Prostate gland (tissue), 2 donors: ENCODE measurements around the gene NSD2. TPM values are rescaled to one million over a fixed set of nuclear protein-coding genes. Genes with fewer than 3 reads are reported as not detected.

Source experiments
- DNase-seq: peaks from one replicate; pipeline ENCODE4 v3.0.0-alpha.2; 2019; ENCODE audit warnings: low spot score
- H3K27ac ChIP-seq, 2 donors: fragments of 200-600 bp; sonication (generic); 2 replicates each; pipeline ENCODE4 v1.5.1; 2017 to 2019
- H3K27me3 ChIP-seq: fragments of 200-600 bp; sonication (generic); replicated peaks from 2 replicates; pipeline ENCODE4 v1.5.1; 2019; ENCODE audit not compliant: insufficient read depth
- H3K36me3 ChIP-seq, 2 donors: fragments of 200-600 bp; sonication (generic); 1 replicate in 1 of 2; 2 replicates in 1 of 2; pipeline versions ENCODE4 v1.5.1 to v1.8.1; 2017 to 2019
- H3K4me1 ChIP-seq: fragments of 200-600 bp; sonication (generic); replicated peaks from 2 replicates; pipeline ENCODE4 v1.5.1; 2019
- H3K4me3 ChIP-seq, 2 donors: fragments of 200-600 bp; sonication (generic); 2 replicates each; pipeline ENCODE4 v1.5.1; 2017 to 2019
- H3K9me3 ChIP-seq: fragments of 200-600 bp; sonication (generic); 2 replicates; pipeline ENCODE4 v1.5.1; 2017
- POLR2A ChIP-seq: fragments of 450-650 bp; IDR thresholded peaks from one replicate; pipeline ENCODE4 v1.6.1; 2016; ENCODE audit warnings: antibody characterized with exemption, mild to moderate bottlenecking
- POLR2AphosphoS5 ChIP-seq: sonication (generic); formaldehyde crosslinking; IDR thresholded peaks from one replicate; pipeline ENCODE4 v1.6.1; 2017; ENCODE audit warnings: antibody characterized with exemption
- WGBS: methylation state at CpG from one replicate; pipeline ENCODE4 v1.1.5; 2018; 5-methylcytosine and 5-hydroxymethylcytosine counted together
- intact Hi-C: fragments of 100-400 bp; cut with DNase I; formaldehyde crosslinking; loops from one replicate; pipeline ENCODE4 v1.14.2; 2022
- total RNA-seq, 2 donors: library from RNA; depleted of rRNA; stranded (reverse); fragments of >200 nt; gene quantifications; one replicate each; pipeline ENCODE4 v1.1.0, GENCODE V29; 2016
- TF ChIP-seq, protein P1 (sequence below), 4 experiments: fragments of 200-600 bp in 2 of 4; fragments of 450-650 bp in 2 of 4; sonication (generic) in 2 of 4; IDR thresholded peaks; 1 replicate in 3 of 4; 2 replicates in 1 of 4; pipeline ENCODE4 v1.5.1; 2016 to 2019; ENCODE audit warnings: antibody characterized with exemption in 4 of 4, mild to moderate bottlenecking in 2 of 4, moderate library complexity in 2 of 4

The NSD2 gene
- total RNA-seq, 2 donors from 2014 or later, result 18.0 to 75.0 TPM

DNA sequence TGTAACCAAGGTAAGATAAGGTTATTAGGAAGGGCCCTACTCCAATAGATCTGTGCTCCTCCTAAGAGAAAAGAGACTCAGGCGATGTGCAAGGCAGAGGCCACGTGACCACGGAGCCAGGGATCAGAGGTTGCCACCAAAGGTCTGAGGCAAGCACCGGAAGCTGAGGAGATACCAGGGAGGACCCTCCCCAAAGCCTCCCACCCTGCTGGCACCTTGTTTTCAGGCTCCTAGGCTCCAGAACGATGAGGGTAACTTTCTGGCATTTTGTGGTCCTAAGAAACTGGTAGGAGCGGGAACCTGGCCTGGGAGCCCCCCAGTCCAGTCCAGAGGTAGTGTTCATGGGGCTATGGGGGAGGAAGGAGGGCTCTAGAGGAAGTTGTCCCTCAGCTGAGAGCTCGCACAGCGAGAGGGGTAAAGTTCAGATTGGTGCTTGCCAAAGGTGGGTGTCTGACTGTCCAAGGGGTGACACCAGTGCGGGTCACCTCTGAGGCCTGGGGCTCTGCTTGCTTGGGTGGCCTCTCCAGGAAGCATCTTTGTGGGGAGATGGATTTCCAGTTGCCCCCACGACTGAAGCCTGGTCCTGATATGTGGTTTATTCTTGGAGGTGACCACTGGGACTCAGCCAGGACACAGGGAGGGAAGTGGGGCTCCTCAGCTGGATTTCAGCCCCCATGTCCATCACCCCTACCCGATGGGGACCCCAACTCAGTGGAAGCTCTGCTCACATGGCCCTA lies 7.7 kb upstream of the NSD2 start:
- intact Hi-C loops, result no loop called here
- no peak for DNase-seq
- Histone ChIP-seq H3K9me3 (no peaks in the 10 kb centered on the region), H3K4me1 (no peaks in the 10 kb centered on the region), H3K27ac (no peak overlapping the region), H3K36me3 (no peaks in the 10 kb centered on the region), H3K27me3 (no peaks in the 10 kb centered on the region), H3K4me3 (no peak overlapping the region)
- no peak for TF ChIP-seq POLR2A
- TF ChIP-seq, protein P1, sequence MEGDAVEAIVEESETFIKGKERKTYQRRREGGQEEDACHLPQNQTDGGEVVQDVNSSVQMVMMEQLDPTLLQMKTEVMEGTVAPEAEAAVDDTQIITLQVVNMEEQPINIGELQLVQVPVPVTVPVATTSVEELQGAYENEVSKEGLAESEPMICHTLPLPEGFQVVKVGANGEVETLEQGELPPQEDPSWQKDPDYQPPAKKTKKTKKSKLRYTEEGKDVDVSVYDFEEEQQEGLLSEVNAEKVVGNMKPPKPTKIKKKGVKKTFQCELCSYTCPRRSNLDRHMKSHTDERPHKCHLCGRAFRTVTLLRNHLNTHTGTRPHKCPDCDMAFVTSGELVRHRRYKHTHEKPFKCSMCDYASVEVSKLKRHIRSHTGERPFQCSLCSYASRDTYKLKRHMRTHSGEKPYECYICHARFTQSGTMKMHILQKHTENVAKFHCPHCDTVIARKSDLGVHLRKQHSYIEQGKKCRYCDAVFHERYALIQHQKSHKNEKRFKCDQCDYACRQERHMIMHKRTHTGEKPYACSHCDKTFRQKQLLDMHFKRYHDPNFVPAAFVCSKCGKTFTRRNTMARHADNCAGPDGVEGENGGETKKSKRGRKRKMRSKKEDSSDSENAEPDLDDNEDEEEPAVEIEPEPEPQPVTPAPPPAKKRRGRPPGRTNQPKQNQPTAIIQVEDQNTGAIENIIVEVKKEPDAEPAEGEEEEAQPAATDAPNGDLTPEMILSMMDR (IDR thresholded peaks at IDR 0.05), result no peak
- no peak for TF ChIP-seq POLR2AphosphoS5
- WGBS, result 90% methylated on average over 11 of the region's 11 CpGs

GRCh38 chr4:1864076-1865008 lies 6.9 kb upstream of the NSD2 start:
- no peak for DNase-seq
- H3K4me1 ChIP-seq, result no peaks in the 10 kb centered on the region
- 83% methylated on average over 17 of the region's 17 CpGs for WGBS
- H3K27me3 ChIP-seq, result no peaks in the 10 kb centered on the region
- intact Hi-C loops, result no loop called here
- TF ChIP-seq, protein P1 (IDR thresholded peaks at IDR 0.05), result no peak
- TF ChIP-seq POLR2AphosphoS5, result no peak
- no peak for TF ChIP-seq POLR2A
- no peaks in the 10 kb centered on the region for H3K9me3 ChIP-seq
- H3K4me3 ChIP-seq, result no peak overlapping the region
- no peak overlapping the region for H3K27ac ChIP-seq
- H3K36me3 ChIP-seq, result no peaks in the 10 kb centered on the region

DNA sequence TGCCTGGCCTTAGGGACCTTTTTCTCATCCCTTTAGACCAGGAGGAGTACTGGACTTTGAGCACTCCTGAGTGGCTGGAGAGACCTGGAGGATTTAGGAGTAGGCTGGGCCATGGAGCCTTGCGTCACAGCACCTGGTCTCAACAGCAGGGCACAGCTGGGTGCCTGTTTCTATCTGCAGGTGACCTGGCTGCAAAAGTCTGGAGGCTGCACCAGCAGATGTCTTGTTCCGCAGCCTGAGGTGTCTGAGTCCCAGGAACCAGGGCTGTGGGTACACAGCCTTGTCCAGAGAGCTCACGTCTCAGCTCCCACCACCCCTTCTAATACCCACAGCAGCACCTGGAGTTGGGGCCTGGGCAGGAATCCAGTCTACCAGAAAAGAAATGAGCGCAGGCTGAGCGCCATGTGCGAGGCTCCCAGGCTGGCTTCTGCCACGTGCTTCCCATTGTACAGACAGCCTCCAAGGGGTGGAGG lies 5.0 kb upstream of the NSD2 start:
- no peak overlapping the region for H3K4me3 ChIP-seq
- DNase-seq, result no peak
- 74% methylated on average over 7 of the region's 7 CpGs for WGBS
- intact Hi-C loops, result no loop called here
- H3K9me3 ChIP-seq, result no peaks in the 10 kb centered on the region
- H3K4me1 ChIP-seq, result peaks cover 2% of the 10 kb centered on the region
- TF ChIP-seq POLR2A, result no peak
- no peak for TF ChIP-seq POLR2AphosphoS5
- TF ChIP-seq, protein P1 (IDR thresholded peaks at IDR 0.05), result no peak
- no peaks in the 10 kb centered on the region for H3K36me3 ChIP-seq
- H3K27me3 ChIP-seq, result no peaks in the 10 kb centered on the region
- H3K27ac ChIP-seq, result no peak overlapping the region

DNA sequence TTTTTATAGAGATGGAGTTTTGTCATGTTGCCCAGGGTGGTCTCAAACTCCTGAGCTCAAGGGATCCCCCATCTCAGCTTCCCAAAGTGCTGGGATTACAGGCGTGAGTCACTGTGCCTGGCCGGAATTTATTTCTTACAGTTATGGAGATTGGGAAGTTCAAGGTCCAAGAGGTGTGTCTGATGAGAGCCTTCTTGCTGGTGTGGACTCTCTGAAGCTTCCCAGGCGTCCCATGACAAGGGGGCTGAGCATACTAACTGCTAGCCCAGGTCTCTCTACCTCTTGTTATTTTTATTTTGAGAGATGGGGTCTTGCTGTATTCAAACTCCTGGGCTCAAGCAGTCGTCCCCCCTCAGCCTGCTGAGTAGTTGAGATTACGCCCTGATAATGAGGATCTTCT lies 2.9 kb upstream of the NSD2 start:
- no peaks in the 10 kb centered on the region for H3K9me3 ChIP-seq
- intact Hi-C loops, result no loop called here
- 75% methylated on average over 5 of the region's 5 CpGs for WGBS

More for the DNA sequence above, 2.9 kb upstream of the NSD2 start:
- H3K27ac ChIP-seq, result no peak overlapping the region
- no peak overlapping the region for H3K4me3 ChIP-seq
- no peaks in the 10 kb centered on the region for H3K27me3 ChIP-seq
- peaks cover 2% of the 10 kb centered on the region for H3K4me1 ChIP-seq
- TF ChIP-seq, protein P1 (IDR thresholded peaks at IDR 0.05), result no peak
- TF ChIP-seq POLR2AphosphoS5, result no peak
- TF ChIP-seq POLR2A, result no peak
- H3K36me3 ChIP-seq, result no peaks in the 10 kb centered on the region
- no peak for DNase-seq
